Activated CD4-positive, alpha-beta memory T cell treated with anti-CD3 and anti-CD28 coated beads for 36 hours (primary cell): ENCODE results near the gene ABI3BP. TPM values are rescaled to one million over a fixed set of nuclear protein-coding genes. Genes with fewer than 3 reads are reported as not detected.

Experiments
- CTCF ChIA-PET: fragments of 350-600 bp; sonication (Branson Sonifier 250); formaldehyde crosslinking; loops from one replicate; lab custom pipeline; 2021; ENCODE audit warnings: antibody characterized with exemption, inconsistent platforms; lab: Charles Lee
- POLR2A ChIA-PET: fragments of 350-600 bp; sonication (Branson Sonifier 250); formaldehyde crosslinking; loops from one replicate; lab custom pipeline; 2021; ENCODE audit warnings: antibody characterized with exemption; lab: Charles Lee
- DNase-seq: peaks from one replicate; pipeline ENCODE4 v3.0.0-alpha.2; 2020
- H3K27ac Mint-ChIP-seq: one replicate; pipeline ENCODE4 v1.8.0; 2021; ENCODE audit warnings: mixed read lengths
- H3K27me3 Mint-ChIP-seq: one replicate; pipeline ENCODE4 v1.8.0; 2021; ENCODE audit warnings: mixed read lengths
- H3K36me3 Mint-ChIP-seq: one replicate; pipeline ENCODE4 v1.8.0; 2021; ENCODE audit warnings: mixed read lengths
- H3K4me1 Mint-ChIP-seq: one replicate; pipeline ENCODE4 v1.8.0; 2021; ENCODE audit warnings: low read depth, mixed read lengths
- H3K4me3 Mint-ChIP-seq: one replicate; pipeline ENCODE4 v1.8.0; 2021; ENCODE audit warnings: mild to moderate bottlenecking, mixed read lengths
- H3K9me3 Mint-ChIP-seq: one replicate; pipeline ENCODE4 v1.8.0; 2021; ENCODE audit warnings: mixed read lengths
- intact Hi-C: fragments of 100-400 bp; cut with micrococcal nuclease; formaldehyde crosslinking; loops from one replicate; pipeline ENCODE4 v1.15.1; 2023
- total RNA-seq, 2 experiments: library from RNA; stranded (reverse); gene quantifications; one replicate each; pipeline ENCODE4 v1.2.3, GENCODE V29; 2021

Gene ABI3BP
- total RNA-seq, 2 experiments from 2014 or later = not detected

GRCh38 chr3:100834332-100834731, 158.9 kb downstream of the ABI3BP start:
- intact Hi-C loops = no loop called here
- DNase-seq = no peak
- POLR2A ChIA-PET = no interaction called here
- Mint-ChIP-seq H3K36me3 (no peaks in the 10 kb centered on the region), H3K27ac (no peak overlapping the region), H3K27me3 (peaks cover 13% of the 10 kb centered on the region), H3K4me1 (no peaks in the 10 kb centered on the region), H3K9me3 (no peaks in the 10 kb centered on the region), H3K4me3 (no peak overlapping the region)
- CTCF ChIA-PET = no interaction called here

- H3K4me3 Mint-ChIP-seq = no peak overlapping the region
- no peaks in the 10 kb centered on the region for H3K36me3 Mint-ChIP-seq
- peaks cover 11% of the 10 kb centered on the region for H3K27me3 Mint-ChIP-seq
- POLR2A ChIA-PET = no interaction called here
- intact Hi-C loops = no loop called here
- H3K4me1 Mint-ChIP-seq = no peaks in the 10 kb centered on the region
- no peak overlapping the region for H3K27ac Mint-ChIP-seq
- CTCF ChIA-PET = no interaction called here
- DNase-seq = no peak
- no peaks in the 10 kb centered on the region for H3K9me3 Mint-ChIP-seq
Measured at GRCh38 chr3:100833483-100833882, 159.7 kb downstream of the ABI3BP start.

- H3K27ac Mint-ChIP-seq = no peak overlapping the region
- H3K9me3 Mint-ChIP-seq = no peaks in the 10 kb centered on the region
- intact Hi-C loops = no loop called here
- H3K27me3 Mint-ChIP-seq = peaks cover 12% of the 10 kb centered on the region
- H3K4me1 Mint-ChIP-seq = no peaks in the 10 kb centered on the region
- no peak for DNase-seq
- H3K36me3 Mint-ChIP-seq = no peaks in the 10 kb centered on the region
- ChIA-PET CTCF (no interaction called here), POLR2A (no interaction called here)
- H3K4me3 Mint-ChIP-seq = no peak overlapping the region
Measured at GRCh38 chr3:100831629-100832028, 161.6 kb downstream of the ABI3BP start.

GRCh38 chr3:100830931-100831330, 162.3 kb downstream of the ABI3BP start:
- intact Hi-C loops = no loop called here
- no peak for DNase-seq
- Mint-ChIP-seq H3K27ac (no peak overlapping the region), H3K9me3 (no peaks in the 10 kb centered on the region), H3K36me3 (no peaks in the 10 kb centered on the region), H3K27me3 (peaks cover 13% of the 10 kb centered on the region), H3K4me3 (no peak overlapping the region), H3K4me1 (no peaks in the 10 kb centered on the region)
- ChIA-PET CTCF (no interaction called here), POLR2A (no interaction called here)

- no peak for DNase-seq
- Mint-ChIP-seq H3K27ac (no peak overlapping the region), H3K27me3 (peaks cover 13% of the 10 kb centered on the region), H3K9me3 (no peaks in the 10 kb centered on the region), H3K4me3 (no peak overlapping the region), H3K4me1 (no peaks in the 10 kb centered on the region), H3K36me3 (no peaks in the 10 kb centered on the region)
- POLR2A ChIA-PET = no interaction called here
- CTCF ChIA-PET = no interaction called here
- intact Hi-C loops = no loop called here
Measured at GRCh38 chr3:100825574-100825973, 167.6 kb downstream of the ABI3BP start.

- ChIA-PET POLR2A (no interaction called here), CTCF (no interaction called here)
- Mint-ChIP-seq H3K27ac (no peak overlapping the region), H3K36me3 (no peaks in the 10 kb centered on the region), H3K27me3 (peaks cover 6% of the 10 kb centered on the region), H3K4me1 (no peaks in the 10 kb centered on the region), H3K9me3 (no peaks in the 10 kb centered on the region), H3K4me3 (no peak overlapping the region)
- no peak for DNase-seq
- intact Hi-C loops = no loop called here
Measured at GRCh38 chr3:100815583-100815982, 177.6 kb downstream of the ABI3BP start.

- POLR2A ChIA-PET = interaction anchor here (0.6 to 0.7 kb wide), 2 partner anchors 9 to 412 kb away, joined by 3 to 6 read pairs; no protein-coding TSS in a partner anchor
- Mint-ChIP-seq H3K9me3 (no peaks in the 10 kb centered on the region), H3K4me3 (no peak overlapping the region), H3K4me1 (no peaks in the 10 kb centered on the region), H3K27me3 (peaks cover 5% of the 10 kb centered on the region), H3K36me3 (no peaks in the 10 kb centered on the region), H3K27ac (no peak overlapping the region)
- DNase-seq = no peak
- CTCF ChIA-PET = no interaction called here
- intact Hi-C loops = no loop called here
Measured at GRCh38 chr3:100813828-100814227, 179.4 kb downstream of the ABI3BP start.

- peaks cover 4% of the 10 kb centered on the region for H3K27me3 Mint-ChIP-seq
- H3K27ac Mint-ChIP-seq = no peak overlapping the region
- intact Hi-C loops = no loop called here
- DNase-seq = no peak
- H3K4me3 Mint-ChIP-seq = no peak overlapping the region
- no peaks in the 10 kb centered on the region for H3K4me1 Mint-ChIP-seq
- H3K36me3 Mint-ChIP-seq = no peaks in the 10 kb centered on the region
- POLR2A ChIA-PET = no interaction called here
- H3K9me3 Mint-ChIP-seq = no peaks in the 10 kb centered on the region
- CTCF ChIA-PET = interaction anchor here (1.2 kb wide), 1 partner anchor 349 kb away, joined by 3 read pairs; no protein-coding TSS in a partner anchor
Measured at GRCh38 chr3:100811779-100812507, 181.3 kb downstream of the ABI3BP start.

GRCh38 chr3:100810671-100811070, 182.6 kb downstream of the ABI3BP start:
- Mint-ChIP-seq H3K9me3 (no peaks in the 10 kb centered on the region), H3K27me3 (peaks cover 4% of the 10 kb centered on the region), H3K27ac (no peak overlapping the region), H3K4me1 (no peaks in the 10 kb centered on the region), H3K4me3 (no peak overlapping the region), H3K36me3 (no peaks in the 10 kb centered on the region)
- DNase-seq = no peak
- intact Hi-C loops = no loop called here
- CTCF ChIA-PET = no interaction called here
- POLR2A ChIA-PET = no interaction called here

GRCh38 chr3:100804631-100805030, 188.6 kb downstream of the ABI3BP start:
- no peaks in the 10 kb centered on the region for H3K4me1 Mint-ChIP-seq
- POLR2A ChIA-PET = interaction anchor here (0.5 kb wide), 1 partner anchor 10 kb away, joined by 6 read pairs; no protein-coding TSS in a partner anchor
- intact Hi-C loops = no loop called here
- no peak for DNase-seq
- H3K4me3 Mint-ChIP-seq = no peak overlapping the region
- CTCF ChIA-PET = interaction anchor here (1.3 kb wide), 1 partner anchor 265 kb away, joined by 3 read pairs; no protein-coding TSS in a partner anchor
- no peaks in the 10 kb centered on the region for H3K36me3 Mint-ChIP-seq
- no peaks in the 10 kb centered on the region for H3K9me3 Mint-ChIP-seq
- peaks cover 1% of the 10 kb centered on the region for H3K27me3 Mint-ChIP-seq
- H3K27ac Mint-ChIP-seq = no peak overlapping the region

- intact Hi-C loops = no loop called here
- H3K27ac Mint-ChIP-seq = no peak overlapping the region
- ChIA-PET CTCF (interaction anchor here (1.3 kb wide), 1 partner anchor 266 kb away, joined by 3 read pairs; no protein-coding TSS in a partner anchor), POLR2A (no interaction called here)
- DNase-seq = no peak
- no peaks in the 10 kb centered on the region for H3K9me3 Mint-ChIP-seq
- no peaks in the 10 kb centered on the region for H3K36me3 Mint-ChIP-seq
- peaks cover 1% of the 10 kb centered on the region for H3K27me3 Mint-ChIP-seq
- no peak overlapping the region for H3K4me3 Mint-ChIP-seq
- no peaks in the 10 kb centered on the region for H3K4me1 Mint-ChIP-seq
Measured at GRCh38 chr3:100803711-100804110, 189.5 kb downstream of the ABI3BP start.

- ChIA-PET CTCF (no interaction called here), POLR2A (no interaction called here)
- Mint-ChIP-seq H3K27me3 (peaks cover 1% of the 10 kb centered on the region), H3K36me3 (no peaks in the 10 kb centered on the region), H3K4me3 (no peak overlapping the region), H3K27ac (no peak overlapping the region), H3K4me1 (no peaks in the 10 kb centered on the region), H3K9me3 (no peaks in the 10 kb centered on the region)
- intact Hi-C loops = no loop called here
- DNase-seq = no peak
Measured at GRCh38 chr3:100802126-100802525, 191.1 kb downstream of the ABI3BP start.

GRCh38 chr3:100798012-100798411, 195.2 kb downstream of the ABI3BP start:
- CTCF ChIA-PET = no interaction called here
- intact Hi-C loops = loop anchor here (5.0 kb wide), 2 partner anchors 206 to 481 kb away; no protein-coding TSS in a partner anchor
- H3K4me1 Mint-ChIP-seq = peaks cover 4% of the 10 kb centered on the region

More at GRCh38 chr3:100798012-100798411, 195.2 kb downstream of the ABI3BP start:
- H3K4me3 Mint-ChIP-seq = no peak overlapping the region
- H3K9me3 Mint-ChIP-seq = no peaks in the 10 kb centered on the region
- H3K36me3 Mint-ChIP-seq = no peaks in the 10 kb centered on the region
- H3K27me3 Mint-ChIP-seq = no peaks in the 10 kb centered on the region
- POLR2A ChIA-PET = interaction anchor here (0.6 kb wide), 1 partner anchor 150 kb away, joined by 3 read pairs; no protein-coding TSS in a partner anchor
- no peak for DNase-seq
- H3K27ac Mint-ChIP-seq = no peak overlapping the region
